PC-9 (cell line): ENCODE results near the gene P2RY8. TPM values are rescaled to one million over a fixed set of nuclear protein-coding genes. Genes with fewer than 3 reads are reported as not detected.

Source experiments
- BruUV-seq: library from RNA; stranded (reverse); fragments of 400-500 nt; replicated peaks from 2 replicates; lab custom pipeline; 2021; lab: Mats Ljungman, UMichigan
- CTCF ChIA-PET: fragments of 300-600 bp; sonication (Branson Sonifier 250); formaldehyde crosslinking; loops from one replicate; lab custom pipeline; 2022; ENCODE audit warnings: antibody characterized with exemption; lab: Charles Lee
- POLR2A ChIA-PET: fragments of 300-600 bp; sonication (Branson Sonifier 250); formaldehyde crosslinking; loops from one replicate; lab custom pipeline; 2022; ENCODE audit warnings: antibody characterized with exemption; ENCODE audit not compliant: unreplicated experiment; lab: Charles Lee
- DNase-seq, 2 experiments: peaks; one replicate each; pipeline versions ENCODE4 v3.0.0 to v3.0.0-alpha.2; 2015 to 2022; ENCODE audit warnings: mixed read lengths in 1 of 2
- H2AFZ ChIP-seq: fragments of 200-600 bp; sonication (generic); 2 replicates; pipeline ENCODE4 v1.8.1; 2017; ENCODE audit warnings: antibody characterized with exemption
- H3F3A ChIP-seq: fragments of 200-600 bp; sonication (generic); 2 replicates; pipeline ENCODE4 v1.8.1; 2017; ENCODE audit warnings: antibody characterized with exemption, mild to moderate bottlenecking, low read depth; ENCODE audit not compliant: insufficient read depth
- H3K27ac ChIP-seq: fragments of 200-600 bp; sonication (generic); 2 replicates; pipeline ENCODE4 v1.6.1; 2016; ENCODE audit warnings: mixed run types
- H3K27me3 ChIP-seq: fragments of 200-600 bp; sonication (generic); 2 replicates; pipeline ENCODE4 v1.6.1; 2016; ENCODE audit warnings: low read depth, mixed run types; ENCODE audit not compliant: insufficient read depth
- H3K36me3 ChIP-seq: fragments of 200-600 bp; sonication (generic); 2 replicates; pipeline ENCODE4 v1.6.1; 2016; ENCODE audit warnings: low read depth, mixed run types
- H3K4me1 ChIP-seq: fragments of 200-600 bp; sonication (generic); replicated peaks from 2 replicates; pipeline ENCODE4 v1.6.1; 2016; ENCODE audit warnings: mixed run types; ENCODE audit not compliant: insufficient read depth
- H3K4me2 ChIP-seq: fragments of 200-600 bp; sonication (generic); 2 replicates; pipeline ENCODE4 v1.6.1; 2017; ENCODE audit warnings: mixed run types
- H3K4me3 ChIP-seq: fragments of 200-600 bp; sonication (generic); 2 replicates; pipeline ENCODE4 v1.6.1; 2016; ENCODE audit warnings: mixed run types
- H3K79me2 ChIP-seq: fragments of 200-600 bp; sonication (generic); 2 replicates; pipeline ENCODE4 v1.6.1; 2017; ENCODE audit warnings: low read depth, mixed run types
- H3K9me2 ChIP-seq: fragments of 200-600 bp; sonication (generic); 2 replicates; pipeline ENCODE4 v1.8.1; 2017; ENCODE audit warnings: mild to moderate bottlenecking; ENCODE audit not compliant: insufficient read depth
- H3K9me3 ChIP-seq: fragments of 200-600 bp; sonication (generic); 2 replicates; pipeline ENCODE4 v1.8.1; 2016; ENCODE audit warnings: low read depth; ENCODE audit not compliant: insufficient read depth
- H4K20me1 ChIP-seq: fragments of 200-600 bp; sonication (generic); 2 replicates; pipeline ENCODE4 v1.8.1; 2017; ENCODE audit not compliant: insufficient read depth
- CTCF ChIP-seq: fragments of 200-600 bp; sonication (generic); conservative IDR thresholded peaks from 2 replicates; pipeline ENCODE4 v1.6.1; 2017; ENCODE audit warnings: mixed run types, antibody characterized with exemption, mild to moderate bottlenecking, moderate library complexity
- EZH2 ChIP-seq: fragments of 200-600 bp; sonication (generic); IDR thresholded peaks from 2 replicates; pipeline ENCODE4 v1.8.0; 2017; ENCODE audit warnings: antibody characterized with exemption, low read depth
- intact Hi-C: fragments of 100-400 bp; cut with micrococcal nuclease; formaldehyde crosslinking; loops from one replicate; pipeline ENCODE4 v1.10.0; 2022; ENCODE audit not compliant: unreplicated experiment
- total RNA-seq: library from RNA; stranded (reverse); gene quantifications from 2 replicates; pipeline ENCODE4 v1.2.3, GENCODE V29; 2021

Gene P2RY8
- total RNA-seq, 1 experiment from 2014 or later, result not detected

GRCh38 chrX:1533058-1533457 is 3.9 kb downstream of the P2RY8 start:
- POLR2A ChIA-PET, result no interaction called here
- no peak for DNase-seq
- Histone ChIP-seq H3K4me1 (no peaks in the 10 kb centered on the region), H3F3A (no peaks in the 10 kb centered on the region; the same call in 1 of the 2 replicates), H3K9me2 (no peaks in the 10 kb centered on the region), H3K36me3 (no peaks in the 10 kb centered on the region), H3K79me2 (no peaks in the 10 kb centered on the region), H3K4me2 (no peak overlapping the region), H4K20me1 (no peaks in the 10 kb centered on the region), H3K27ac (no peak overlapping the region), H3K4me3 (no peak overlapping the region), H2AFZ (no peak overlapping the region), H3K9me3 (no peaks in the 10 kb centered on the region), H3K27me3 (peaks cover 12% of the 10 kb centered on the region; the same call in 1 of the 2 replicates)
- TF ChIP-seq CTCF, result no peak
- no peak for TF ChIP-seq EZH2
- CTCF ChIA-PET, result no interaction called here
- intact Hi-C loops, result no loop called here
- no TSS peak for BruUV-seq

- TF ChIP-seq CTCF, result no peak
- TF ChIP-seq EZH2, result no peak
- Histone ChIP-seq H3K27me3 (peaks cover 13% of the 10 kb centered on the region; the same call in 1 of the 2 replicates), H3K9me2 (no peaks in the 10 kb centered on the region), H3K4me2 (no peak overlapping the region), H2AFZ (no peak overlapping the region), H3K9me3 (no peaks in the 10 kb centered on the region; the same call in 1 of the 2 replicates), H3F3A (no peaks in the 10 kb centered on the region), H4K20me1 (no peaks in the 10 kb centered on the region), H3K36me3 (no peaks in the 10 kb centered on the region), H3K4me3 (no peak overlapping the region), H3K4me1 (no peaks in the 10 kb centered on the region), H3K27ac (no peak overlapping the region), H3K79me2 (no peaks in the 10 kb centered on the region)
- no TSS peak for BruUV-seq
- intact Hi-C loops, result no loop called here
- ChIA-PET CTCF (no interaction called here), POLR2A (no interaction called here)
- no peak for DNase-seq
Observed at GRCh38 chrX:1531096-1531890, 5.7 kb downstream of the P2RY8 start.

- H3K9me3 ChIP-seq, result no peaks in the 10 kb centered on the region; the same call in 1 of the 2 replicates
- no peaks in the 10 kb centered on the region for H3K36me3 ChIP-seq
- H2AFZ ChIP-seq, result no peak overlapping the region
- no peaks in the 10 kb centered on the region for H3K79me2 ChIP-seq
- peaks cover 13% of the 10 kb centered on the region; the same call in 1 of the 2 replicates for H3K27me3 ChIP-seq
- DNase-seq, result no peak
- H3K4me3 ChIP-seq, result no peak overlapping the region
- CTCF ChIA-PET, result no interaction called here
- no peaks in the 10 kb centered on the region for H4K20me1 ChIP-seq
- no peak overlapping the region for H3K27ac ChIP-seq
- H3F3A ChIP-seq, result no peaks in the 10 kb centered on the region
- no peaks in the 10 kb centered on the region for H3K9me2 ChIP-seq
- no peak for TF ChIP-seq CTCF
- no peak for TF ChIP-seq EZH2
- BruUV-seq, result no TSS peak
- no peak overlapping the region for H3K4me2 ChIP-seq
- intact Hi-C loops, result no loop called here
- POLR2A ChIA-PET, result no interaction called here
- H3K4me1 ChIP-seq, result no peaks in the 10 kb centered on the region
Observed at GRCh38 chrX:1529756-1530155, 7.2 kb downstream of the P2RY8 start.
